GM23338 (cell line): Measurements from ENCODE around the gene NHERF1. TPM values are rescaled to one million over a fixed set of nuclear protein-coding genes. Genes with fewer than 3 reads are reported as not detected.

Source experiments
- ATAC-seq: fragments of 200-7000 bp; cut with Tn5 transposase; 3 replicates; pipeline ENCODE4 v1.9.1; 2020
- DNase-seq: peaks from one replicate; pipeline ENCODE4 v3.0.0-alpha.2; 2015; ENCODE audit warnings: low spot score
- H2AFZ ChIP-seq: fragments of 200-600 bp; sonication (generic); 2 replicates; pipeline ENCODE4 v1.8.0; 2016; ENCODE audit warnings: antibody characterized with exemption, mild to moderate bottlenecking, moderate library complexity
- H3F3A ChIP-seq: fragments of 200-600 bp; sonication (generic); replicated peaks from 2 replicates; pipeline ENCODE4 v1.8.0; 2017; ENCODE audit warnings: antibody characterized with exemption, mixed run types, low read depth
- H3K27ac ChIP-seq: fragments of 200-600 bp; sonication (generic); 2 replicates; pipeline ENCODE4 v1.6.1; 2016; ENCODE audit warnings: low read depth
- H3K27me3 ChIP-seq: fragments of 200-600 bp; sonication (generic); 2 replicates; pipeline ENCODE4 v1.8.0; 2016; ENCODE audit warnings: mild to moderate bottlenecking, mixed run types, moderate library complexity; ENCODE audit not compliant: insufficient read depth
- H3K36me3 ChIP-seq: fragments of 200-600 bp; sonication (generic); 2 replicates; pipeline ENCODE4 v1.8.0; 2016; ENCODE audit warnings: mild to moderate bottlenecking; ENCODE audit not compliant: insufficient read depth
- H3K4me1 ChIP-seq: fragments of 200-600 bp; sonication (generic); 2 replicates; pipeline ENCODE4 v1.8.0; 2016; ENCODE audit warnings: mild to moderate bottlenecking, moderate library complexity; ENCODE audit not compliant: insufficient read depth
- H3K4me2 ChIP-seq: fragments of 200-600 bp; sonication (generic); 2 replicates; pipeline ENCODE4 v1.7.1; 2017; ENCODE audit warnings: mixed run types
- H3K4me3 ChIP-seq: fragments of 200-600 bp; sonication (generic); 2 replicates; pipeline ENCODE4 v1.6.1; 2016; ENCODE audit warnings: mixed run types
- H3K79me2 ChIP-seq: fragments of 200-600 bp; sonication (generic); replicated peaks from 2 replicates; pipeline ENCODE4 v1.8.0; 2017; ENCODE audit warnings: mild to moderate bottlenecking; ENCODE audit not compliant: insufficient read depth
- H3K9me2 ChIP-seq: fragments of 200-600 bp; sonication (generic); 2 replicates; pipeline ENCODE4 v1.8.0; 2017; ENCODE audit not compliant: insufficient read depth
- H4K20me1 ChIP-seq: fragments of 200-600 bp; sonication (generic); replicated peaks from 2 replicates; pipeline ENCODE4 v1.8.0; 2017; ENCODE audit warnings: mild to moderate bottlenecking; ENCODE audit not compliant: insufficient read depth
- H3K27ac Mint-ChIP-seq: 2 replicates; pipeline ENCODE4 v1.8.0; 2020; ENCODE audit warnings: inconsistent platforms, mild to moderate bottlenecking, moderate library complexity, mixed read lengths
- H3K27me3 Mint-ChIP-seq: 3 replicates; pipeline ENCODE4 v1.8.0; 2022; ENCODE audit warnings: low read depth, mild to moderate bottlenecking, moderate library complexity, mixed read lengths, inconsistent platforms; ENCODE audit not compliant: insufficient read depth, poor library complexity
- H3K36me3 Mint-ChIP-seq: 3 replicates; pipeline ENCODE4 v1.8.0; 2021; ENCODE audit warnings: low read depth, mild to moderate bottlenecking, inconsistent platforms, moderate library complexity, mixed read lengths
- H3K4me1 Mint-ChIP-seq: 3 replicates; pipeline ENCODE4 v1.8.0; 2020; ENCODE audit warnings: mild to moderate bottlenecking, inconsistent platforms, mixed read lengths
- H3K4me3 Mint-ChIP-seq: 3 replicates; pipeline ENCODE4 v1.8.0; 2021; ENCODE audit warnings: moderate library complexity, mild to moderate bottlenecking, inconsistent platforms, mixed read lengths
- H3K9me3 Mint-ChIP-seq: 3 replicates; pipeline ENCODE4 v1.8.0; 2020; ENCODE audit warnings: moderate library complexity, mild to moderate bottlenecking, inconsistent platforms, mixed read lengths
- EZH2 ChIP-seq: fragments of 200-600 bp; sonication (generic); IDR thresholded peaks from one replicate; pipeline ENCODE4 v1.8.0; 2017; ENCODE audit warnings: antibody characterized with exemption, mild to moderate bottlenecking, low read depth; ENCODE audit not compliant: unreplicated experiment
- JUNB ChIP-seq: IDR thresholded peaks from one replicate; pipeline ENCODE4 v1.6.1; 2016; ENCODE audit warnings: antibody characterized with exemption; ENCODE audit not compliant: unreplicated experiment
- POLR2AphosphoS5 ChIP-seq: IDR thresholded peaks from 2 replicates; pipeline ENCODE4 v1.6.1; 2016; ENCODE audit warnings: antibody characterized with exemption, low read depth
- STAT1 ChIP-seq: IDR thresholded peaks from one replicate; pipeline ENCODE4 v1.6.1; 2016; ENCODE audit warnings: antibody characterized with exemption; ENCODE audit not compliant: unreplicated experiment
- polyA plus RNA-seq: library from polyadenylated mRNA; unstranded; fragments of >200 nt; fragmentation: Nextera tagmentation; extraction: Ambion mirVana; gene quantifications from 2 replicates; pipeline ENCODE4 v1.2.1, GENCODE V29; 2016
- total RNA-seq: library from RNA; depleted of rRNA; stranded (reverse); fragments of >200 nt; shearing (Covaris generic); gene quantifications from 2 replicates; pipeline ENCODE4 v1.2.3, GENCODE V29; 2014
- TF ChIP-seq, protein P1 (sequence below): fragments of 250-450 bp; sonication (Bioruptor Pico); IDR thresholded peaks from 2 replicates; pipeline ENCODE4 v1.5.0; 2020; ENCODE audit warnings: mild to moderate bottlenecking, moderate library complexity
- TF ChIP-seq, protein P2 (sequence below): IDR thresholded peaks from 2 replicates; pipeline ENCODE4 v1.6.1; 2016; ENCODE audit warnings: antibody characterized with exemption

Gene NHERF1
- total and polyA plus RNA-seq, 2 experiments from 2014 or later: 48.8 to 100 TPM

DNA sequence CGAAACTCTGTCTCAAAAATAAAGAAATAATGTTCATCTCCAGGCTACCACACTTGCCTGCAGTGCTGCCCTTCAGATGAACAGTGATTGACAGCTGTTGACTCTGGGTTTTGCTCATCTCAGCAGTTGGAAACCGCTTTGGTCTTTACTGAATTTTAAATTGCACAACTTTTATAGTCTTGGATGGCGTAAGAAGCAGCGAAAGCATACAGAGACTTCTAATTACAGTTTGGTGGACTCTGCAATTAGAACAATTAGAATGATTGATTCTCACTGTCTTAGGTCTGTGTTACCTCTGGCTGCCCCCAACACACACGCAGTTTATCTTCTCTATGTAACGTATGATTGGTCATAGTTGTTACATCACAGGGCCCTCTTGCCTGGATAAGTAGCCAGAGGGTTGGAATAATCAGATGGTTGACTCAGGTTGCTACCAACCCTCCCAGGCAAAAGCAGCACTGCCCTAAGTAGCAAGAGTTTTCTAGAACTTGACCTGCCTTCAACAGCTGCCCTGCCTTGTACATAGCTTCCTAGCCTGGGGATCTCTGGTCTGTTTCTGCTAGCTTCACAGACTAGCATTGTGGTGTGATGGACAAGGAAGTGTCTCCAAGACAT, 29.6 kb downstream of the NHERF1 start (continued):
- TF ChIP-seq, protein P1, sequence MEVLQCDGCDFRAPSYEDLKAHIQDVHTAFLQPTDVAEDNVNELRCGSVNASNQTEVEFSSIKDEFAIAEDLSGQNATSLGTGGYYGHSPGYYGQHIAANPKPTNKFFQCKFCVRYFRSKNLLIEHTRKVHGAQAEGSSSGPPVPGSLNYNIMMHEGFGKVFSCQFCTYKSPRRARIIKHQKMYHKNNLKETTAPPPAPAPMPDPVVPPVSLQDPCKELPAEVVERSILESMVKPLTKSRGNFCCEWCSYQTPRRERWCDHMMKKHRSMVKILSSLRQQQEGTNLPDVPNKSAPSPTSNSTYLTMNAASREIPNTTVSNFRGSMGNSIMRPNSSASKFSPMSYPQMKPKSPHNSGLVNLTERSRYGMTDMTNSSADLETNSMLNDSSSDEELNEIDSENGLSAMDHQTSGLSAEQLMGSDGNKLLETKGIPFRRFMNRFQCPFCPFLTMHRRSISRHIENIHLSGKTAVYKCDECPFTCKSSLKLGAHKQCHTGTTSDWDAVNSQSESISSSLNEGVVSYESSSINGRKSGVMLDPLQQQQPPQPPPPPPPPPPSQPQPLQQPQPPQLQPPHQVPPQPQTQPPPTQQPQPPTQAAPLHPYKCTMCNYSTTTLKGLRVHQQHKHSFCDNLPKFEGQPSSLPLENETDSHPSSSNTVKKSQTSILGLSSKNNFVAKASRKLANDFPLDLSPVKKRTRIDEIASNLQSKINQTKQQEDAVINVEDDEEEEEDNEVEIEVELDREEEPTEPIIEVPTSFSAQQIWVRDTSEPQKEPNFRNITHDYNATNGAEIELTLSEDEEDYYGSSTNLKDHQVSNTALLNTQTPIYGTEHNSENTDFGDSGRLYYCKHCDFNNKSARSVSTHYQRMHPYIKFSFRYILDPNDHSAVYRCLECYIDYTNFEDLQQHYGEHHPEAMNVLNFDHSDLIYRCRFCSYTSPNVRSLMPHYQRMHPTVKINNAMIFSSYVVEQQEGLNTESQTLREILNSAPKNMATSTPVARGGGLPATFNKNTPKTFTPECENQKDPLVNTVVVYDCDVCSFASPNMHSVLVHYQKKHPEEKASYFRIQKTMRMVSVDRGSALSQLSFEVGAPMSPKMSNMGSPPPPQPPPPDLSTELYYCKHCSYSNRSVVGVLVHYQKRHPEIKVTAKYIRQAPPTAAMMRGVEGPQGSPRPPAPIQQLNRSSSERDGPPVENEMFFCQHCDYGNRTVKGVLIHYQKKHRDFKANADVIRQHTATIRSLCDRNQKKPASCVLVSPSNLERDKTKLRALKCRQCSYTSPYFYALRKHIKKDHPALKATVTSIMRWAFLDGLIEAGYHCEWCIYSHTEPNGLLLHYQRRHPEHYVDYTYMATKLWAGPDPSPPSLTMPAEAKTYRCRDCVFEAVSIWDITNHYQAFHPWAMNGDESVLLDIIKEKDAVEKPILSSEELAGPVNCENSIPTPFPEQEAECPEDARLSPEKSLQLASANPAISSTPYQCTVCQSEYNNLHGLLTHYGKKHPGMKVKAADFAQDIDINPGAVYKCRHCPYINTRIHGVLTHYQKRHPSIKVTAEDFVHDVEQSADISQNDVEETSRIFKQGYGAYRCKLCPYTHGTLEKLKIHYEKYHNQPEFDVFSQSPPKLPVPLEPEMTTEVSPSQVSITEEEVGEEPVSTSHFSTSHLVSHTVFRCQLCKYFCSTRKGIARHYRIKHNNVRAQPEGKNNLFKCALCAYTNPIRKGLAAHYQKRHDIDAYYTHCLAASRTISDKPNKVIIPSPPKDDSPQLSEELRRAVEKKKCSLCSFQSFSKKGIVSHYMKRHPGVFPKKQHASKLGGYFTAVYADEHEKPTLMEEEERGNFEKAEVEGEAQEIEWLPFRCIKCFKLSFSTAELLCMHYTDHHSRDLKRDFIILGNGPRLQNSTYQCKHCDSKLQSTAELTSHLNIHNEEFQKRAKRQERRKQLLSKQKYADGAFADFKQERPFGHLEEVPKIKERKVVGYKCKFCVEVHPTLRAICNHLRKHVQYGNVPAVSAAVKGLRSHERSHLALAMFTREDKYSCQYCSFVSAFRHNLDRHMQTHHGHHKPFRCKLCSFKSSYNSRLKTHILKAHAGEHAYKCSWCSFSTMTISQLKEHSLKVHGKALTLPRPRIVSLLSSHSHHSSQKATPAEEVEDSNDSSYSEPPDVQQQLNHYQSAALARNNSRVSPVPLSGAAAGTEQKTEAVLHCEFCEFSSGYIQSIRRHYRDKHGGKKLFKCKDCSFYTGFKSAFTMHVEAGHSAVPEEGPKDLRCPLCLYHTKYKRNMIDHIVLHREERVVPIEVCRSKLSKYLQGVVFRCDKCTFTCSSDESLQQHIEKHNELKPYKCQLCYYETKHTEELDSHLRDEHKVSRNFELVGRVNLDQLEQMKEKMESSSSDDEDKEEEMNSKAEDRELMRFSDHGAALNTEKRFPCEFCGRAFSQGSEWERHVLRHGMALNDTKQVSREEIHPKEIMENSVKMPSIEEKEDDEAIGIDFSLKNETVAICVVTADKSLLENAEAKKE (CRISPR knock-in tag): no peak

DNA sequence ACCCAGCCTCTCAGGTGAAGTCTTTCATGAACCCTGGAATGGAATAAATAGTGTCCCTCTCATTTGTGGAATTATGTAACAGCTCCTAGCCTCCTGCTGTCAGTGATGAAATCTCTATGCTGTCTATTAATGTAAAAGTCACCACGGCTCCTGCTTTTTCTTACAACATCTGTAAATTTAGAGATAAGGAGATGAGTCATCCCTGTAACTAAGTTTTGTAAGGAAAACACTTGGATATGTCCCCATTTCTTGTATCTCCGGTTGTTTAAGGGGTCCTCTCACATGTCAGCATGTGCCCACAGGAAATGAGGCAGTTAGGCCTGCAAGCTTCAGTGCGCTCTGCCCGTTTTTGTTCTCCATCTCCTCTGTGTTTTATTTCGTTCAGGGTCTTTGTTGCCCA, 30.5 kb downstream of the NHERF1 start:
- no peak overlapping the region for H3K4me3 Mint-ChIP-seq
- H3K4me1 Mint-ChIP-seq: peaks cover 24% of the 10 kb centered on the region
- peaks cover 20% of the 10 kb centered on the region for H3K36me3 Mint-ChIP-seq
- no peak for TF ChIP-seq STAT1
- TF ChIP-seq JUNB: no peak
- TF ChIP-seq, protein P1 (CRISPR knock-in tag): no peak
- TF ChIP-seq EZH2: no peak
- TF ChIP-seq, protein P2, sequence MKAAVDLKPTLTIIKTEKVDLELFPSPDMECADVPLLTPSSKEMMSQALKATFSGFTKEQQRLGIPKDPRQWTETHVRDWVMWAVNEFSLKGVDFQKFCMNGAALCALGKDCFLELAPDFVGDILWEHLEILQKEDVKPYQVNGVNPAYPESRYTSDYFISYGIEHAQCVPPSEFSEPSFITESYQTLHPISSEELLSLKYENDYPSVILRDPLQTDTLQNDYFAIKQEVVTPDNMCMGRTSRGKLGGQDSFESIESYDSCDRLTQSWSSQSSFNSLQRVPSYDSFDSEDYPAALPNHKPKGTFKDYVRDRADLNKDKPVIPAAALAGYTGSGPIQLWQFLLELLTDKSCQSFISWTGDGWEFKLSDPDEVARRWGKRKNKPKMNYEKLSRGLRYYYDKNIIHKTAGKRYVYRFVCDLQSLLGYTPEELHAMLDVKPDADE: no peak
- no peak for TF ChIP-seq POLR2AphosphoS5

More for the DNA sequence above, 30.5 kb downstream of the NHERF1 start:
- Histone ChIP-seq H2AFZ (no peak overlapping the region), H3K36me3 (no peaks in the 10 kb centered on the region), H3F3A (peaks cover 4% of the 10 kb centered on the region), H3K79me2 (peaks cover 35% of the 10 kb centered on the region), H3K4me3 (no peak overlapping the region), H3K4me2 (no peak overlapping the region), H3K9me2 (no peaks in the 10 kb centered on the region), H3K27ac (no peak overlapping the region), H4K20me1 (peaks cover 24% of the 10 kb centered on the region), H3K27me3 (no peaks in the 10 kb centered on the region), H3K4me1 (peaks cover 12% of the 10 kb centered on the region)
- no peaks in the 10 kb centered on the region for H3K9me3 Mint-ChIP-seq
- ATAC-seq: no peak
- DNase-seq: no peak
- H3K27ac Mint-ChIP-seq: no peak overlapping the region
- peaks cover 17% of the 10 kb centered on the region for H3K27me3 Mint-ChIP-seq
